Pons (tissue), 1 donor: ENCODE measurements around the gene INAFM1.
"Not testable (repeated sequence)": the region's sequence is repeated elsewhere in the genome, so short reads cannot be mapped to it uniquely, and the experiment has no call there.

ENCODE experiments used
- DNase-seq: peaks from one replicate; pipeline ENCODE4 v3.0.0-alpha.2; 2016; ENCODE audit warnings: low spot score

Gene INAFM1

GRCh38 chr19:47268028-47268427, 6.7 kb upstream of the INAFM1 start:
- no peak for DNase-seq

GRCh38 chr19:47269596-47269995, 5.1 kb upstream of the INAFM1 start:
- no peak for DNase-seq

GRCh38 chr19:47270408-47270807, 4.3 kb upstream of the INAFM1 start:
- DNase-seq = no peak

- DNase-seq = no peak
Measured at GRCh38 chr19:47271949-47272348, 2.7 kb upstream of the INAFM1 start.

GRCh38 chr19:47272448-47273312, 2.0 kb upstream of the INAFM1 start:
- DNase-seq = no peak

GRCh38 chr19:47273313-47274070, 1.2 kb upstream of the INAFM1 start:
- peak; percentile 85 for DNase-seq

GRCh38 chr19:47274891-47275761, 441 bp downstream of the INAFM1 start:
- no peak for DNase-seq

GRCh38 chr19:47275791-47276461, 1.2 kb downstream of the INAFM1 start:
- DNase-seq = no peak

GRCh38 chr19:47276513-47276912, 1.8 kb downstream of the INAFM1 start:
- DNase-seq = not testable (repeated sequence)

- no peak for DNase-seq
Measured at GRCh38 chr19:47280183-47280797, 5.6 kb downstream of the INAFM1 start.

- DNase-seq = no peak
Measured at GRCh38 chr19:47283405-47284059, 8.8 kb downstream of the INAFM1 start.

- DNase-seq = peak; percentile 52
Measured at GRCh38 chr19:47284324-47284899, 9.7 kb downstream of the INAFM1 start.

GRCh38 chr19:47296036-47296435, 21.4 kb downstream of the INAFM1 start:
- DNase-seq = peak; percentile 82

- not testable (repeated sequence) for DNase-seq
Measured at GRCh38 chr19:47300867-47301266, 26.2 kb downstream of the INAFM1 start.

GRCh38 chr19:47302249-47302648, 27.6 kb downstream of the INAFM1 start:
- no peak for DNase-seq

- no peak for DNase-seq
Measured at GRCh38 chr19:47303966-47304365, 29.3 kb downstream of the INAFM1 start.

GRCh38 chr19:47305309-47305751, 30.6 kb downstream of the INAFM1 start:
- DNase-seq = peak; percentile 15

GRCh38 chr19:47306303-47306702, 31.6 kb downstream of the INAFM1 start:
- DNase-seq = no peak

- DNase-seq = no peak
Measured at GRCh38 chr19:47309038-47309437, 34.4 kb downstream of the INAFM1 start.

GRCh38 chr19:47309608-47310007, 34.9 kb downstream of the INAFM1 start, which contains the start of gene C5AR1:
TSS of gene C5AR1 (plus strand) at chr19:47309861. CDS start at chr19:47309896, 35 bp downstream.
- DNase-seq = peak; percentile 43
